ENCODE results near the gene EEFSEC. TPM values are rescaled to one million over a fixed set of nuclear protein-coding genes. Genes with fewer than 3 reads are reported as not detected.

The EEFSEC gene
- total RNA-seq, 1 experiment from 2014 or later, result 21.3 TPM

DNA sequence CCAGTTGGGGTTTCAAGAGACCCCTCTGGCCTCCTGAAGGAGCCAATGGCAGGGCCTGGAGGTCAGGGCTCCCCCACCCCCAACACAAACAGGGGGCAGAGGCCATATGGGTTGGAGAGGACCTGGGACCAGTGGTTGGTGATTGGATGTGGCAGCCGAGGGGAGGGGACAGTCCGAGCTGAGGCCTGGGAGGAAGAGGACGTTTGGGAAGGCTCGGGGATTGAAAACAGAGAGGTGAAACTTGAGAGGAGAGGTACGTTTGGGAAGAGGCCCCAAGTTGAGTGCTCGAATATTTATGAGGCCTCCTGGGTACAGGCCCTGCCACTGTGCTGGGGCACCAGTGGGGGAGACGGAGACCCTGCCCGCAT is 259.7 kb downstream of the EEFSEC start:
- no TSS peak for BruUV-seq (replicated peaks)
- no peak for TF ChIP-seq EZH2 (IDR thresholded peaks at IDR 0.05; ENCODE audit: low read depth)
- TF ChIP-seq, protein P1, sequence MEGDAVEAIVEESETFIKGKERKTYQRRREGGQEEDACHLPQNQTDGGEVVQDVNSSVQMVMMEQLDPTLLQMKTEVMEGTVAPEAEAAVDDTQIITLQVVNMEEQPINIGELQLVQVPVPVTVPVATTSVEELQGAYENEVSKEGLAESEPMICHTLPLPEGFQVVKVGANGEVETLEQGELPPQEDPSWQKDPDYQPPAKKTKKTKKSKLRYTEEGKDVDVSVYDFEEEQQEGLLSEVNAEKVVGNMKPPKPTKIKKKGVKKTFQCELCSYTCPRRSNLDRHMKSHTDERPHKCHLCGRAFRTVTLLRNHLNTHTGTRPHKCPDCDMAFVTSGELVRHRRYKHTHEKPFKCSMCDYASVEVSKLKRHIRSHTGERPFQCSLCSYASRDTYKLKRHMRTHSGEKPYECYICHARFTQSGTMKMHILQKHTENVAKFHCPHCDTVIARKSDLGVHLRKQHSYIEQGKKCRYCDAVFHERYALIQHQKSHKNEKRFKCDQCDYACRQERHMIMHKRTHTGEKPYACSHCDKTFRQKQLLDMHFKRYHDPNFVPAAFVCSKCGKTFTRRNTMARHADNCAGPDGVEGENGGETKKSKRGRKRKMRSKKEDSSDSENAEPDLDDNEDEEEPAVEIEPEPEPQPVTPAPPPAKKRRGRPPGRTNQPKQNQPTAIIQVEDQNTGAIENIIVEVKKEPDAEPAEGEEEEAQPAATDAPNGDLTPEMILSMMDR (conservative IDR thresholded peaks at IDR 0.05), result no peak
- Histone ChIP-seq H2AFZ (no peak overlapping the region), H3K4me3 (no peak overlapping the region), H3K36me3 (ENCODE audit: low read depth) (no peaks in the 10 kb centered on the region), H3K27me3 (ENCODE audit: insufficient read depth, low read depth) (no peaks in the 10 kb centered on the region), H3K9me2 (ENCODE audit: insufficient read depth) (no peaks in the 10 kb centered on the region), H3F3A (ENCODE audit: insufficient read depth, low read depth) (peaks cover 3% of the 10 kb centered on the region; the same call in 1 of the 2 replicates), H3K79me2 (ENCODE audit: low read depth) (no peaks in the 10 kb centered on the region), H3K4me1 (replicated peaks; ENCODE audit: insufficient read depth) (peaks cover 22% of the 10 kb centered on the region), H3K9me3 (ENCODE audit: insufficient read depth, low read depth) (no peaks in the 10 kb centered on the region), H3K27ac (no peak overlapping the region), H4K20me1 (ENCODE audit: insufficient read depth) (peaks cover 5% of the 10 kb centered on the region; the same call in 1 of the 2 replicates), H3K4me2 (no peak overlapping the region)
- POLR2A ChIA-PET (ENCODE audit: unreplicated experiment), result no interaction called here
- CTCF ChIA-PET, result no interaction called here
- intact Hi-C loops (cut with micrococcal nuclease; ENCODE audit: unreplicated experiment), result no loop called here
- no peak for DNase-seq

GRCh38 chr3:128413413-128414205 is 260.3 kb downstream of the EEFSEC start:
- Histone ChIP-seq H3K4me3 (no peak overlapping the region), H3K36me3 (ENCODE audit: low read depth) (no peaks in the 10 kb centered on the region), H3K27ac (no peak overlapping the region), H3K27me3 (ENCODE audit: insufficient read depth, low read depth) (no peaks in the 10 kb centered on the region), H3F3A (ENCODE audit: insufficient read depth, low read depth) (peaks cover 3% of the 10 kb centered on the region; the same call in 1 of the 2 replicates), H3K9me3 (ENCODE audit: insufficient read depth, low read depth) (no peaks in the 10 kb centered on the region), H3K9me2 (ENCODE audit: insufficient read depth) (no peaks in the 10 kb centered on the region), H3K4me2 (no peak overlapping the region), H3K4me1 (replicated peaks; ENCODE audit: insufficient read depth) (peaks cover 22% of the 10 kb centered on the region), H2AFZ (no peak overlapping the region), H4K20me1 (ENCODE audit: insufficient read depth) (peaks cover 5% of the 10 kb centered on the region; the same call in 1 of the 2 replicates), H3K79me2 (ENCODE audit: low read depth) (no peaks in the 10 kb centered on the region)
- ChIA-PET POLR2A (ENCODE audit: unreplicated experiment) (no interaction called here), CTCF (no interaction called here)
- intact Hi-C loops (cut with micrococcal nuclease; ENCODE audit: unreplicated experiment), result no loop called here
- DNase-seq, result no peak
- no peak for TF ChIP-seq EZH2 (IDR thresholded peaks at IDR 0.05; ENCODE audit: low read depth)
- TF ChIP-seq, protein P1 (conservative IDR thresholded peaks at IDR 0.05), result no peak
- no TSS peak for BruUV-seq (replicated peaks)

DNA sequence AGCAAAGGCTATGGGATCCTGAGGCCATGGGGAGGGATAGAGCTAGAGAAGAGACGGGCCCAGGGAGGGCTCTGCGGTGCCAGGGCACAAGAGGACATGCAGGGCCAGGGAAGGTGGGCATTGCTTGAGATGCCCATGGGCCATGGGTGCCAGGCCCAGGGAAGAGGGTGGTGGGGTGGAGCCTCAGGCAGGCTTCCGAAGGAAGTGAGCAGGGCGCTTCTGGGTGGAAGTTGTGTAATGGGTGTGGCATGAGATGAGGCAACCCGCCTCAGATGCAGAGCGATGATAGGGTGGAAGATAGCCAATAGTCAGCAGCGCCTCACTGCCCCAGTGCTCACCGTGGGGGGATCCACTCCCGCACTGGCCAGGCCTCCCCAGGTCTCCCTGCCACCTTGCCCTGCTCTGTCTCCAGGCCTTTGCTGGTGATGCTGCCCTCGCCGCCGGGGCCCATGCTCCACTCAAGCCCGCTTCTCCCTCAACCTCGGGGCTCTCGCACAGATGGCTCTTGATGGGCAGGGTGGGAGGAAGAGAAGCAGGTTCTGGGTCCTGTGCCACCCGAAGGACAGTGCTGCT is 262.0 kb downstream of the EEFSEC start:
- peaks cover 3% of the 10 kb centered on the region; the same call in 1 of the 2 replicates for H3F3A ChIP-seq (ENCODE audit: insufficient read depth, low read depth)
- DNase-seq, result no peak
- no peaks in the 10 kb centered on the region for H4K20me1 ChIP-seq (ENCODE audit: insufficient read depth)
- peaks cover 22% of the 10 kb centered on the region for H3K4me1 ChIP-seq (replicated peaks; ENCODE audit: insufficient read depth)
- H2AFZ ChIP-seq, result no peak overlapping the region
- no peak overlapping the region for H3K27ac ChIP-seq
- H3K9me2 ChIP-seq (ENCODE audit: insufficient read depth), result no peaks in the 10 kb centered on the region
- H3K4me3 ChIP-seq, result no peak overlapping the region
- ChIA-PET CTCF (interaction anchor here (0.6 kb wide), 1 partner anchor 16 kb away, joined by 3 read pairs; no protein-coding TSS in a partner anchor), POLR2A (ENCODE audit: unreplicated experiment) (no interaction called here)
- no peaks in the 10 kb centered on the region for H3K9me3 ChIP-seq (ENCODE audit: insufficient read depth, low read depth)
- H3K4me2 ChIP-seq, result no peak overlapping the region
- H3K79me2 ChIP-seq (ENCODE audit: low read depth), result no peaks in the 10 kb centered on the region
- H3K36me3 ChIP-seq (ENCODE audit: low read depth), result no peaks in the 10 kb centered on the region
- TF ChIP-seq EZH2 (IDR thresholded peaks at IDR 0.05; ENCODE audit: low read depth), result no peak
- TF ChIP-seq, protein P1 (conservative IDR thresholded peaks at IDR 0.05), result no peak
- intact Hi-C loops (cut with micrococcal nuclease; ENCODE audit: unreplicated experiment), result loop anchor here (5.0 kb wide), 1 partner anchor 188 kb away; no protein-coding TSS in a partner anchor
- H3K27me3 ChIP-seq (ENCODE audit: insufficient read depth, low read depth), result no peaks in the 10 kb centered on the region
- no TSS peak for BruUV-seq (replicated peaks)
